ENCODE measurements around the gene ARSD.

ARSD gene

GRCh38 chrX:2889045-2889605 is 40.0 kb downstream of the ARSD start:
- DNase-seq (ENCODE audit: low read depth), result no peak
- H3K4me3 ChIP-seq (ENCODE audit: low read depth, low read length), result peak overlapping the region; percentile 51
- TF ChIP-seq, protein P1, sequence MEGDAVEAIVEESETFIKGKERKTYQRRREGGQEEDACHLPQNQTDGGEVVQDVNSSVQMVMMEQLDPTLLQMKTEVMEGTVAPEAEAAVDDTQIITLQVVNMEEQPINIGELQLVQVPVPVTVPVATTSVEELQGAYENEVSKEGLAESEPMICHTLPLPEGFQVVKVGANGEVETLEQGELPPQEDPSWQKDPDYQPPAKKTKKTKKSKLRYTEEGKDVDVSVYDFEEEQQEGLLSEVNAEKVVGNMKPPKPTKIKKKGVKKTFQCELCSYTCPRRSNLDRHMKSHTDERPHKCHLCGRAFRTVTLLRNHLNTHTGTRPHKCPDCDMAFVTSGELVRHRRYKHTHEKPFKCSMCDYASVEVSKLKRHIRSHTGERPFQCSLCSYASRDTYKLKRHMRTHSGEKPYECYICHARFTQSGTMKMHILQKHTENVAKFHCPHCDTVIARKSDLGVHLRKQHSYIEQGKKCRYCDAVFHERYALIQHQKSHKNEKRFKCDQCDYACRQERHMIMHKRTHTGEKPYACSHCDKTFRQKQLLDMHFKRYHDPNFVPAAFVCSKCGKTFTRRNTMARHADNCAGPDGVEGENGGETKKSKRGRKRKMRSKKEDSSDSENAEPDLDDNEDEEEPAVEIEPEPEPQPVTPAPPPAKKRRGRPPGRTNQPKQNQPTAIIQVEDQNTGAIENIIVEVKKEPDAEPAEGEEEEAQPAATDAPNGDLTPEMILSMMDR (conservative IDR thresholded peaks at IDR 0.05; ENCODE audit: low read depth, low read length), result no peak

DNA sequence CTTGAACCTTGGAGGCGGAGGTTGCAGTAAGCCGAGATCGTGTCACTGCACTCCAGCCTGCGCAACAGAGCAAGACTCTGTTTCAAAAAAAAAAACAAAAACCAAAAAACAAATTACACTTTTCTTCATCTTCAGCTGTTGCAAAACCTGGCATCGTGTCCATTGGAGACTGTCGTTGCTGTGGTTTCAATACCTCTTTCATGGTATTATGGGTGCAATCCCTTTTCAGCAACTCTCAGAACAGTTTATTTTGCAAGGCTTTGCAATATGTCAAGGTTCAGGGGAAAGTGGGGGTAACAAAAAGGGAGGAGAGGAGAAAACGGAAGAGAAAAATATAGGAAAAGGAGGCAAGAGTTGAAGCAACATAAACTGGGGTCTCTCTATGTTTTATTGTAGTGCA is 40.8 kb downstream of the ARSD start:
- TF ChIP-seq, protein P1 (conservative IDR thresholded peaks at IDR 0.05; ENCODE audit: low read depth, low read length), result no peak
- no peak overlapping the region for H3K4me3 ChIP-seq (ENCODE audit: low read depth, low read length)
- DNase-seq (ENCODE audit: low read depth), result no peak

DNA sequence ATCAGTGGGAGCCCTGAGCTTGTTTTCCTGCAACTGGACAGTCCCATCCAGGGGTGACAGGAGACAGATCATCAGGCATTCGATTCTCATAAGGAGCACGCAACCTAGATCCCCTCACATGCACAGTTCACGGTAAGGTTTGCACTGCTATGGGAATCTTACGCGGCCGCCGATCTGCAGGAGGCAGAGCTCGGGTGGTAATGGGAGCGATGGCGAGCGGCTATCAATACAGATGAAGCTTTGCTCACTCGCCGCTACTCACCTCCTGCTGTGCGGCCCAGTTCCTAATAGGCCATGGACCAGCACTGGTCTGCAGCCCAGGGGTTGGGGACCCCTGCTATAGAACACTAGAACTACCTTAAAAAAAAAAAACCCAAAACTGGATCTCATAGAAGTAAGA is 45.4 kb downstream of the ARSD start:
- TF ChIP-seq, protein P1 (conservative IDR thresholded peaks at IDR 0.05; ENCODE audit: low read depth, low read length), result no peak
- DNase-seq (ENCODE audit: low read depth), result no peak
- no peak overlapping the region for H3K4me3 ChIP-seq (ENCODE audit: low read depth, low read length)

GRCh38 chrX:2879670-2880069 is 49.5 kb downstream of the ARSD start:
- H3K4me3 ChIP-seq (ENCODE audit: low read depth, low read length), result no peak overlapping the region
- DNase-seq (ENCODE audit: low read depth), result no peak
- TF ChIP-seq, protein P1 (conservative IDR thresholded peaks at IDR 0.05; ENCODE audit: low read depth, low read length), result no peak

GRCh38 chrX:2878563-2878962 is 50.6 kb downstream of the ARSD start:
- H3K4me3 ChIP-seq (ENCODE audit: low read depth, low read length), result no peak overlapping the region
- TF ChIP-seq, protein P1 (conservative IDR thresholded peaks at IDR 0.05; ENCODE audit: low read depth, low read length), result no peak
- DNase-seq (ENCODE audit: low read depth), result no peak

GRCh38 chrX:2875798-2876399 is 53.2 kb downstream of the ARSD start:
- DNase-seq (ENCODE audit: low read depth), result peak; percentile 41
- TF ChIP-seq, protein P1 (conservative IDR thresholded peaks at IDR 0.05; ENCODE audit: low read depth, low read length), result peak; percentile 51
- H3K4me3 ChIP-seq (ENCODE audit: low read depth, low read length), result no peak overlapping the region

DNA sequence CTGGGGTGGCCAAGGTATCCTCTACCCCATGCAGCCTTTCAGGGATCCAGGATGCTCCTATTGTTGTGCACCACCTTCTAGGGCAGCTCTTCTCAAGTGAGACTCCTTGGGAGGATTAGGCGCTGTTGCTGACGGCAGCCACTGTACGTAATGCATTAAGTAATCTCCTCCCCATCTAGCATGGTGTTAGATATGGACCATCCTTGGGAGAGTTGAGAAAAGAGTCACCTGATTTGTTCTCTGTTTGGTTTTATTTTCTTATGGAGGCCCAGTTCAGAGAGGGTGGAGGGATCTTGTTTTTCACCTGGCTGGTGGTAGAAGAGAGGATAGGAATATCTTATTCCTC is 54.0 kb downstream of the ARSD start:
- DNase-seq (ENCODE audit: low read depth), result no peak
- TF ChIP-seq, protein P1 (conservative IDR thresholded peaks at IDR 0.05; ENCODE audit: low read depth, low read length), result no peak
- H3K4me3 ChIP-seq (ENCODE audit: low read depth, low read length), result no peak overlapping the region

All from choroid plexus epithelial cell (primary cell).